ENCODE results near the gene SYT7.

The SYT7 gene

GRCh38 chr11:61513143-61513765, 67.6 kb downstream of the SYT7 start:
- DNase-seq = no peak

DNA sequence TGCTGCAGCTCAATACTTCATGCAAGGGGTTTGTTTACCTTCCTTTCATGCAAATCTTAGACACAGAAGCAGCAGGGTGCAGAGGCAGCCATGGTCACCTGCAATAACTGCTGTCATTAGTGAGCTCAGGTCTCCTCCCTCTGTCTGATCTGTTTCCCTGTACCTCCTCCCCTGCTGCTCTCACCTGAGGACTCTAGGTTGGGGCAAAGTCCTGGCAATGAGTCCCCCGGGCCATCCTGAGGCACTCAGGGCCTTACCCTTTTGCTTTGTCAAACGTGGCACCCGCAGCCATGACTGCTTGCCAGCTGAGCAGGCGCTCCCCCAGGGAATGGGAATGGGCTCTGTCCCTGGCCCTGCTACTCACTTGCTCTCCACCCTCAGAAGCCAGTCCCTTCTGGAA, 68.4 kb downstream of the SYT7 start:
- DNase-seq = no peak

GRCh38 chr11:61511383-61511782, 69.5 kb downstream of the SYT7 start:
- DNase-seq = no peak

DNA sequence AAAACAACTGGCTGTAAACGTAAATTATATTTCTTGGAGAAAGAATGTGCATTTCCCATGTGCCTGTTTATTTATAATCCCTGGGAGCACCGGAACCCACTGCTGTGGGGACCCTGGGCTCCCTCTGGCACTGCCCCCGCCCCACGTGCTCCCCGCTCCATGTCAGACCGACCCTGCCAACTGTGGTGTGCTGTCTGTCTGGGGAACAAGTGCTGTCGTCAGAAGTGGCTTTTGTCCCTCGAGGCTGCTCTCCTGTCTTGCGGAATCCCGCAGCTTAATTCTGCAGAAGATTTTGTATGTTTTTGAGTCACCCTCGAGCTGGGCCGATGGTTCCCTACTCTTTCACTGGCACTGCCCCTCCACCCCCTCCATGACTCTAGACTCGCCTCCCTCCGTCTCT, 69.9 kb downstream of the SYT7 start:
- DNase-seq = no peak

DNA sequence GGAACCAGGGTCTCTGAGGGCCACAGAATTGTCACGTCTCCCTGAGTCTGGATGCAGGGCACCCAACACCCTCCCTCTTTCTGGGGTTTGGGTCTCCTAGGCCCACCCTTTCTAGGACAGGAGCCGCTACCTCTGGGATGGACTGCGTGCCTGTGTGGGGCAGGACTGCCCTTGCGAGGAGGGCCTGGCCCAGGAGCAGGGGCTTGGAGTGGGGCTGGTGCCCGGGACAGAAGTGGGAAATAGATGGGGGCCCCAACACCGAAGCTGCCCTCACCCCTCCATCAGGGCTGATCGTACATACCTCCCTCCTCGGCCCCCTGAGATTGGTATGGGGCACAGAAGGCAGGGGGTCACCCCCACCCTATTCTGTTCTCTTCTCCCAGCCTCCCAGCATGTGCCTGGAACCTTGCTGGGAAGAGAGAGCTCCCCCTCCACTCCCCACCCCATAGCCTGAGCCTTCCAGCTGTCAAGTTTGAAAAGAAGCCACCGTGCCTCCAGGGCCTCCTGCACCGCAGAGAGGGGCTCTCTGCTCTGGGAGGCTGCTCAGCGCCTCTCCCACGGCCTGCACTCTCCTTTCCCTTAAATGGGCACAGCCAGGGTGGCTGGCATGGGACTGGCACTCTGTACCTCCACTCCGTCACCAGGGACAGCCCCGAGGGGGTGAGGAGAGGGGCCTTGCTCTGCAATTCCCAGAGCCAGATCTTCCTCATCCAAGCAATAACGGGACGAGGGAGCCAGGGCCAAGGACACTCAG, 70.5 kb downstream of the SYT7 start:
- DNase-seq = no peak

DNA sequence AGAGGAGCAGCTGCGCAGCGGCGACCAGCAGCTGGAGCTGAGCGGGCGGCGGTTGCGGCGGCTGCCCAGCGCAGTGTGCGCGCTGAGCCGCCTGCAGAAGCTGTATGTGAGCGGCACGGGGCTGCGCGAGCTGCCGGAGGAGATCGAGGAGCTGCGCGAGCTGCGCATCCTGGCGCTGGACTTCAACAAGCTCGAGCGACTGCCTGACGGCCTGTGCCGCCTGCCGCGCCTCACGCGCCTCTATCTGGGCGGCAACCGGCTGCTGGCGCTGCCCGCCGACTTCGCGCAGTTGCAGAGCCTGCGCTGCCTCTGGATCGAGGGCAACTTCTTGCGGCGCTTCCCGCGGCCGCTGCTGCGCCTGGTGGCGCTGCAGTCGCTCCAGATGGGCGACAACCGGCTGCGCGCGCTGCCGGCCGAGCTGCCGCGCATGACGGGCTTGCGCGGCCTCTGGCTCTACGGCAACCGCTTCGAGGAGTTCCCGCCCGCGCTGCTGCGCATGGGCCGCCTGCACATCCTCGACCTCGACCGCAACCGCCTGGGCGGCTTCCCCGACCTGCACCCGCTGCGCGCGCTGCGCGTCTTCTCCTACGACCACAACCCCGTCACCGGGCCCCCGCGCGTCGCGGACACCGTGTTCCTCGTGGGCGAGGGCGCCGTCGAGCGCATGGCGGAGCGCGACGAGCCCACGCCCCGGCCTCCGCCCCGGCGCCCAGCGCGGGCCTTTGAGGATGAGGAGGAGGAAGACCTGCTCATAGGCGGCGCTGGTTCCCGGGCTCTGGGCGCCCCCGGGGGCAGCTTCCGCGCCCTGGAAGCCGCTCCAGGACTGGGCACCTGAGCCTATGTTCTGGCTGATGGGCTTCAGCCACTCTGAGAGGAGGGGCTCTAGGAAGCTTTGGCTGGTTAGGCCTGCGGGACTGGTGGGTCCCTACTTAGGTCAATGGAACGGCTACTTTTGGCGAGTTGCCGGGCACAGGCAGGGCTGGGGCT, 71.5 kb downstream of the SYT7 start:
- DNase-seq = peak; percentile 18

DNA sequence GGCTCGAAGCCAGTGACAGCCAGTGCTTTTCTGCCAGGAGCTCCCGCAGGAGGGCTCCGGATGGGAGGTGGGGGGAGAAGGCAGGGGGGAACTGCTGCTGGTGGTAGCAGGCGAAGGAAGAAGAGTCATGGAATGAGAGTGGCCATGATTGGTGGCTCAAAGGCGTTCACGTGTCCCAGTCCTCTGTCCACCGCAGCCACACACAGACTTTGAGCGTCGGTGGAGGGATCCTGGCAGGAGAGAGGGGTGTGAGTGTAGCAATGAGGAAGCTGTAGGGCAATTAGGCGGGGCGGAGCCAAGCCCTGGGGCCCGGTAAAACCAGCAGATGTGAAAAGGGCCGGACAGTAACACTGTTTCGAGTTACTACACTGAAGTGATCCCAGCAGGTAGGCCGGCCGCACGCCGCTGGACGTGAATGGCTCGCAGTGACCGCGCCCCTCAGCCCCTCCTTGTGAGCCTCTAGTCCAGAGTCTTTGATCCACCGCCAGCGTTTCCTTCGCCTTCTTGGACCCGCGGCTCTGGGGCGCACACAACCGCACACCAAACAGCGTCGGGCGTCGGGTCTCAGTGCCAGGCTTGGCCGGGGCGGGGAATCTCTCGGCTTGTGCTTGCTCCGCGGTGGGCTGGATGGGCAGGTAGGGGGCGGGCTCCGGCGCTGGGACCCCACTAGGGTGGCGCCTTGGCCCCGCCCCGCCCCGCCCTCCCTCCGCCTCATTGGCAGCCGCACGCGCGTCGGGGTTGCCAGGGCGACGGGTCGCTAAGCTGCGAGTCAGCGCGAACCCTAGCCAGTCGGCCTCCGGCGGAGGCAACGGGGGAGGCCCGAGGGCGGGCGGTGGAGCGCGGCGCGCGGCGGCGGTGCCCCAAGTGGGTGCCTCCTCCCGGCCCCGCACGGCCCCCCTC, 72.7 kb downstream of the SYT7 start, which contains the start of gene LRRC10B:
Gene LRRC10B, plus strand, starts transcription at position 788 of the 900 bp plus-strand sequence. CDS start 250 bp downstream, outside the sequence.
- no peak for DNase-seq

- no peak for DNase-seq
Observed at GRCh38 chr11:61507012-61507768, 73.7 kb downstream of the SYT7 start.

DNA sequence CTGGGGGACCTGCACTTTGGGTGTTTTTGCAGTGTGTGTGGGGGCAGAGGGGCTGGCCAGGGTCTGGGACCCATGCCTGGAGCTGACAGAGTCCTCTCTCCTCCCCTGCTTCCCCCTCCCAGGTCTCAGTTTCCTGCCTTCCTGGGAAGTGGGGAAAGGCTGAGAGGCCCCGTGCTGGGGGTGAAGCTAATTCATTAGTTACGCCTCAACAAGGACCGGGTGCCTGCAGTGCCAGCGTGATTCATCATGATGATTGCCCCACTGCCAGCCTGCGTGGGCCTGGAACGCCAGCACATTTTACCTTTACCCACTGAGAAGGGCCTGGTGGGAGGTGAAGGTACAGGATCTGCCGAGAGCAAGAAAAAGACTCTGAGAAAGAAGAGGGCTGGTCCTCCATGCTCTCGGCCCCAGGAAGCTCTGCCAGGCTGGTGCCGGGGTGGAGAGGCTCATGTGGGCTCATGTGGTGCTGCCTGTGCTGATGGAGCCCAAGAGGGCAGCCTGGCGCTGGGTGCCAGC, 75.2 kb downstream of the SYT7 start:
- DNase-seq = no peak

DNA sequence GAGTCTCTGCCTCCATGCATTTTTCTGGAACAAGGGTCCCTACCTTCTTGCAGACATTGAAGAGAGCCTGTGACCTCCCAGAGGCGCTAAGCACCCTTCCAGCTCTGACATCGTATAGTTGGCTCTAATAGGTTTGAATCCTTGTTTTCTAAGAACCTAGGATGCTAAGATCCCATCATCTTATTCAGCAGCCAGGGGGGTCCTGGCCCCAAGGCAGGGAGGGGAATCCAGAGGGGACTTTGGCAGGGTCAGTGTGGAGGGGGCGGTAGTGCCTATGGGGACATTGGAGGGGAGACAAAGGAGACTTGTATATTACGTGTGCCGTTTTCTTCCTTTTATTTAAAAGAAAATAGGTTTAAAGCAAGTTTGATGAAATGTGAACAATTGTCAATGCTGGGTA, 75.8 kb downstream of the SYT7 start:
- no peak for DNase-seq

DNA sequence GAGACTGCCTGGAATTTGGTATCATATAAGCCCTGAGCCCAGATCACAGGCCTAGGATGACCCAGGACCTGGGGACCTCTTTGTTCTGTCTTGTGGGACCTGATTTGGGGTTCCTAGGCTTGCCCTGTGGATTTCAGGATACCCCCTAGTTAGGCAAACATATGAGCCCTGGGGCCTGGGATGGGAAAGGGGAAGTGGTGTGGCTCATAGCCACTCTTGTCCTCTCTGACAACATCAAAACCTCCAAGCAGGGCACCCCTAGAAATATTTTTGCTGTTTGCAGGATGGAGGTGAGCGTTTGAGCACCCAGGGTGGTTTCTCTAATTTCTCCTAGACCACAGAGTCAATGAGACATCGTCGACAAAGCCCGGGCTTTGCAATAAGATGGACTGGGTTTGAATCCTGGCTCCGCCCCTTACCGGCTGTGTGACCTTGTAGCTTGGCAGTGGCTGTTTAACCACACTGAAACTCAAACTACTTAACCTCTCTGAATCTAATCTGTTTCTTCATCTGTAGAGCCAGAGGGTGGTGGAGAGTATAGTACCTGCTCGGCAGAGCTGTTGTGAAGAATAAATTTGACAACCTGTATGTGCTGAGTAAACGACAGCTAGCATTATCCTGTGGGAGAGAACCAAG, 77.6 kb downstream of the SYT7 start:
- DNase-seq = no peak

GRCh38 chr11:61502522-61502921, 78.4 kb downstream of the SYT7 start:
- DNase-seq = no peak

DNA sequence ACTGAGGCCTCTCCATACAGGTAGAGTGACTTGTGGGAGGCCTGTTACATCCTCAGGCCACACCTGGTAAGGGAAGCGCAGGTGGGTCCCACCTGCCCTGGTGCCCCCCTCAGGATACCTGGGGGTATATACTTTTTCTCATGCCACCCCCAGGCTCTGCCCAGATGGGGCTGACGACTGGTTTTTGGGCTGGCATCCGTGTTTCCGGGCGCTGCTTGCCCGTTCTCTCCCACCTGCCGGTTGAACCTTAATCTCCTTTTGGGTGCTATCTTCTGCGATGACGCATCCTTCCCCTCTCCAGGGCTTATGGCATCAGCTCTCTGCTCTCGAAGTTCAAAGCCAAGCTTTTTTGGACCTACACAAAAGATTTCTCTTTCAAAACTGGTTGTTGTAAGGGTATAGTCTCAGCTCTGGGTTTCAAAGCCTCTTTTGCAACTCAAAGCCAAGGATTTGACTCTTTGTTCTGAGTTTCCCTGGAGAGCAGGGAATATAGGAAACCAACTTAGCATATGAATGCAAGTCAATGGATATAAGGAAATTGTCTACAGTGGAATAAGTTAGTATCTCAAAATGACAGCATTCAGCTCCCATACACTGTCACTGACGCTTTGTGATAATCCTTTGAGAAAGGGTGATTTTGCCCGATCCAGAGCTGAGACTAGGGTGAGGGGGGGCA, 80.9 kb downstream of the SYT7 start:
- DNase-seq = no peak

GRCh38 chr11:61498767-61499341, 82.0 kb downstream of the SYT7 start:
- DNase-seq = no peak

DNA sequence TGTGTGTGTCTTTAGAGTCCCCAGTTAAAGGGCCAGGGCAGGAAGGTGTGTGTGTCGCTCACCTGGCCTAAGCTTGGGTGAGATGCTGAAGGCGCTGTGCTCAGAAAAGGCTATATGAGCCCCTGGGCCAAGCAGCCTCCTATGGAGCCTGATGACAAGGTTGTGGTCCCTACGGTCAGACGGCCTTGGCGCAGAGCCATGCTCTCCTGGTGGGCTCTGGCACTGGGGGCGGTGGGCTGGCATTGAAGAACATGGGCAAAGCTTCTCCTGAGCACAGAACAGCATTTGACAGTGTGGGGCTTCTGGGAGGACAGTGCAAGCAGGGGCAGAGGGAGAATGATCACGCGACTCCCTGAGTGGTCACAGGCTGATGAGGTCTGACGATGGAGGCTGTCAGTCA, 83.0 kb downstream of the SYT7 start:
- DNase-seq = no peak

GRCh38 chr11:61497473-61497872, 83.4 kb downstream of the SYT7 start:
- DNase-seq = no peak

DNA sequence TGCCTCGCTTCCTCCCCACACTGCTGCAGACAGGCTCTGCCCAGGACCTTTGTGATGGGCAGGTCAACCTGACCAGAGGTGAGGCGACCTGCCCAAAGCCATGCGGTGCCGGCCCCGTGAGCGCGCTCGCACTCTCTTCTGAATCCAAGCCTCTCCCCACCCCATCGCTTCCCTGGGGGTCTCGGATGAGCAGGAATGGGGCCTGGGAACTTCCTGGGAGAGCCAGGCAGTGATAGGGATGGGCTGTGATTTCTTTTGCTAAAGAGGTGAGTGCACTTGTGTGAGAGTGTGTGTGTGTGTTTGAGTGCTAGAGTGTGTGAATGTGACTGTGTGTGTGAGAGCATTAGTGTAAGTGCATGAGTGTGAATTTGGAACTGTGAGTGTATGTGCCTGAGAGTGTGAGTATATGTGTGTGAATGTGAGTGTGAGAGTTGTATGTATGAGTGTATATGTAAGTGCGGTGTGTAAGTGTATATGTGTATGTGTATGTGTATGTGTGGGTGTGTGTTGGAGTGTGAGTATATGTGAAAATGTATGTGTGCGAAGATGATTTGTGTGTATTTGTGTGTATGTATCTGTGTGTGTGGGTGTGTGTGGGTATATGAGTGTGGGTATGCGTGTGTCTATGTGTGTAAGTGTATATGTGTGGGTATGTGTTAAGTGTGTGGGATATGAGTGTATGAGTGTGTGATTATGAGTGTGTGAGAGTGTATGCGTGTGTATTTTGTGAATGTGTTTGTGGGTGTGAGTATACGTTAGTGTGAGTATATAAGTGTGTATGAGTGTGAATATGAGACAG, 84.1 kb downstream of the SYT7 start:
- DNase-seq = no peak

GRCh38 chr11:61495801-61496601, 84.9 kb downstream of the SYT7 start:
- no peak for DNase-seq
